Measurements from ENCODE around the gene CACUL1.

CACUL1 gene

GRCh38 chr10:118754229-118754555 is 578 bp downstream of the CACUL1 start:
- H3K4me3 ChIP-seq (ENCODE audit: low read depth, low read length): peak overlapping the region; percentile 89
- DNase-seq (ENCODE audit: low read depth): peak; percentile 46
- TF ChIP-seq, protein P1, sequence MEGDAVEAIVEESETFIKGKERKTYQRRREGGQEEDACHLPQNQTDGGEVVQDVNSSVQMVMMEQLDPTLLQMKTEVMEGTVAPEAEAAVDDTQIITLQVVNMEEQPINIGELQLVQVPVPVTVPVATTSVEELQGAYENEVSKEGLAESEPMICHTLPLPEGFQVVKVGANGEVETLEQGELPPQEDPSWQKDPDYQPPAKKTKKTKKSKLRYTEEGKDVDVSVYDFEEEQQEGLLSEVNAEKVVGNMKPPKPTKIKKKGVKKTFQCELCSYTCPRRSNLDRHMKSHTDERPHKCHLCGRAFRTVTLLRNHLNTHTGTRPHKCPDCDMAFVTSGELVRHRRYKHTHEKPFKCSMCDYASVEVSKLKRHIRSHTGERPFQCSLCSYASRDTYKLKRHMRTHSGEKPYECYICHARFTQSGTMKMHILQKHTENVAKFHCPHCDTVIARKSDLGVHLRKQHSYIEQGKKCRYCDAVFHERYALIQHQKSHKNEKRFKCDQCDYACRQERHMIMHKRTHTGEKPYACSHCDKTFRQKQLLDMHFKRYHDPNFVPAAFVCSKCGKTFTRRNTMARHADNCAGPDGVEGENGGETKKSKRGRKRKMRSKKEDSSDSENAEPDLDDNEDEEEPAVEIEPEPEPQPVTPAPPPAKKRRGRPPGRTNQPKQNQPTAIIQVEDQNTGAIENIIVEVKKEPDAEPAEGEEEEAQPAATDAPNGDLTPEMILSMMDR (IDR thresholded peaks at IDR 0.05; ENCODE audit: insufficient read depth, low read depth, low read length, missing control alignments): no peak

DNA sequence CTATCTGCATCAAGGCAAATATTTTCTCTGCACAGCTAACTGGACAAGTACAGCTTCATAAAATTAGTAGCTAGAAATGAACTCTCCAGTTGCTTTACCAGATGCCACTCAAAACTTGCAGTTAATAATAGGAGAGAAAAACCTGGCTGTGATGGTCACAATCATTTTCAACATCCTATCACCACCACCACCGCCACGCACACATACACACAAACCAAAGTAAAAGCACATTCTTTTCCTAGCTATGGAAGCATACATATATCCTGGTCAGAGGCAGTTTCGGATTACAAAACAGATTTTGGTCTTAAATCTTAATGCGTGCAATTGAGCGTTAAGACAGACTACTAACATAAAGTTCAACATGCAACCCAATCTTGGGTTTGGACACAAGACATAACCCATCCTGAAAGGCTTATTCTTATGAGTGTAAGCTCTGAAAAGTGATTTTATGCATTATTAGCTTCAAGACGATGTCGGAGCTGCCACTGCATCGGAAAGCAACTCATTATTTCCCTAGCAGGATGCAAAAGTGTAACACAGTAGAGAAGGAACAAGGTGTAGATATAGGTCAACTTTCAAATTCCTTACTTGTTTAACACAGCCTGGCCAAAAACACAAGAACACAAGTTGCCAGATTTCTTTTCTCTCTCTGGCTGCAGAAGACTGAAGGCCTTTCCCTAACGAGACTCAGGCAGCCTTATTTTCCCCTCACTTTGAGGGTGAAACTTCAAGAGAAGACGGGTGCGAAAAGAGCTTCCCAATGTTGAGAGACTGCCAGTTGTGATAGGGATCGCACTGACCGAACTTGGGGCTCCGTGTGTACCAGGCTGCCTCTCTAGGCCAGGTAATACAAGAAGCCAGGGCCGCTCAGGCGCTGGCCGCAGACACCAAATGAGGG is 1.2 kb downstream of the CACUL1 start:
- H3K4me3 ChIP-seq (ENCODE audit: low read depth, low read length): peak overlapping the region; percentile 89
- TF ChIP-seq, protein P1 (IDR thresholded peaks at IDR 0.05; ENCODE audit: insufficient read depth, low read depth, low read length, missing control alignments): no peak
- peak; percentile 48 for DNase-seq (ENCODE audit: low read depth)

GRCh38 chr10:118752409-118752808 is 2.4 kb downstream of the CACUL1 start:
- H3K4me3 ChIP-seq (ENCODE audit: low read depth, low read length): no peak overlapping the region; the same call in 1 of the 2 replicates

DNA sequence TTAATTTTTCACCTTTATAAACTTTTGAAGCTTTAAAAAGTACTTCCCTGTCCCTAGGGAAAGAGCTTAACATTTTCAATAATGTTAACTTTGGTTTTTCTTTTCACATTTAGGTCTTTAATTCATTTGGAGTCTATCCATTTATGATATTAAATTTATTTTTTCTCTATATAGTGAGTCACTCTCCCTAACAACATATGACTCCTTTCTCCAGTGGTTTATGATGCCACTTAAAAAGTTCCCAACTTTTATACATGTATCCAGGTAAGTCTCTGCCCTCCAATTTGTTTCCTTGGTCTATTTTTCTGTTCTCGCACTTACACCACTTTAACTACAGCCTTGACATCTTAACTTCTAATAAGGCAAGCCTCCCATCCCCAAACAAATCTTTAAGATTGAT is 3.5 kb downstream of the CACUL1 start:
- H3K4me3 ChIP-seq (ENCODE audit: low read depth, low read length): no peak overlapping the region
- DNase-seq (ENCODE audit: low read depth): no peak
- TF ChIP-seq, protein P1 (IDR thresholded peaks at IDR 0.05; ENCODE audit: insufficient read depth, low read depth, low read length, missing control alignments): no peak

More at GRCh38 chr10:118752409-118752808, 2.4 kb downstream of the CACUL1 start:
- TF ChIP-seq, protein P1 (IDR thresholded peaks at IDR 0.05; ENCODE audit: insufficient read depth, low read depth, low read length, missing control alignments): no peak
- DNase-seq (ENCODE audit: low read depth): no peak

- DNase-seq (ENCODE audit: low read depth): no peak
- no peak overlapping the region for H3K4me3 ChIP-seq (ENCODE audit: low read depth, low read length)
- TF ChIP-seq, protein P1 (IDR thresholded peaks at IDR 0.05; ENCODE audit: insufficient read depth, low read depth, low read length, missing control alignments): no peak
These were observed 6.7 kb downstream of the CACUL1 start for GRCh38 chr10:118748041-118748440.

- TF ChIP-seq, protein P1 (IDR thresholded peaks at IDR 0.05; ENCODE audit: insufficient read depth, low read depth, low read length, missing control alignments): no peak
- H3K4me3 ChIP-seq (ENCODE audit: low read depth, low read length): no peak overlapping the region
- DNase-seq (ENCODE audit: low read depth): no peak
These were observed 8.5 kb downstream of the CACUL1 start for GRCh38 chr10:118746246-118746645.
